GM11168 (cell line): Measurements from ENCODE around the gene SULT1B1.

Experiments
- in situ Hi-C: fragments of 300-500 bp; cut with MboI; formaldehyde crosslinking; loops from one replicate; pipeline ENCODE4 v1.12.0; 2022; ENCODE audit warnings: low sequenced_read_pairs; ENCODE audit not compliant: unreplicated experiment

The SULT1B1 gene

DNA sequence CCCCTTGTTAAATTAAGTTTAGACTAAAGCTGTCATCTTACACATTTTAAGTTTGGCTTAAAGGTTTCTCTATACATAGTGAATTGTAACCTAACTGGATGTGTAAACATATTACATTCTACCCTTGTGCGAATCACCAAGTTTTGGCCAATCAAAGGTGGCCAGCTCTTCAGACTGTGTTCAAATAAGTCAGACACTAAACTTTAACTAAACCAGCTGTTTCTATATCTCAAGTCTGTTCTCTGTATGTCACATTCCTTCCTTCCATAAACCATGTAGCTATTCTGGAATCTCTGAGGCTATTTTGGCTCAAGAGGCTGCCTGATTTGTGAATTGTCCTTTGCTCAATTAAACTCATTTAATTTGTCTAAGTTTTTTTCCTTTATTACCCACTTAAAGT, 6.7 kb downstream of the SULT1B1 start:
- in situ Hi-C loops = no loop called here

DNA sequence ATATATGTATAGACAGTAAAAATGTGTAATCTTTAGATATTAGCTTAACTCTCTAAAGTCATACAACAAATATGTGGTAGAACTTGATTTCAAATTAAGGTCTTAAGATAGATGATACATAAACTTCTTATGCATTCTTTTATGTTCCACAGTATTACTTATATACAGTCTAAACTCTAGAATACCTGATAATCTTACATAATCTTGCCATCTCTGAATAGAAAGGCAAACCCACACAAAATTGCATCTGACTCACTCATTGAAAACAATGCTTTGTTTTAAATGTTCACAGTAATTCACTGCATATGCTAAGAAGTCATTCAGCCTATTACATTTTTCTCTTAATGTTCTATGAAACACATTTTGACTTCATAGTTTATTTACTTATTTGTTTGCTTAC, 10.1 kb downstream of the SULT1B1 start:
- in situ Hi-C loops = no loop called here

DNA sequence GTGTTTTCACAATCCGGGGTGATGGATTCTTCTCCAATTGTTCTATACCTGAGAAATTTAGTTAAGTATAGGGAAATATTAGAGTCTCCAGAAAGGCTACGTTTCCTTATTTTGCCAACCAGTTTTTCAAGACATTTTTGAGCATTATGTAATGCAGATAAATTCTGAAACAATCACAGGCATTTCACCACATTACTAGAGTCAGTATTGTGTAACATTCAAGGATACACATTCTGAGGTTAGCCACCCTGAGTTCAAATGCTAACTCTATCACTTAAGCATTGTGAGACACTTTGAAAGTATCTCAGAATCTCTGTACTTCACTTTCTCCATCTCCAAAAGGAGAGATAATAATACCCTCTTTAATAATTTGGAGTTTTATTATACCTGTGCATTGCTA, 10.6 kb downstream of the SULT1B1 start:
- in situ Hi-C loops = no loop called here

DNA sequence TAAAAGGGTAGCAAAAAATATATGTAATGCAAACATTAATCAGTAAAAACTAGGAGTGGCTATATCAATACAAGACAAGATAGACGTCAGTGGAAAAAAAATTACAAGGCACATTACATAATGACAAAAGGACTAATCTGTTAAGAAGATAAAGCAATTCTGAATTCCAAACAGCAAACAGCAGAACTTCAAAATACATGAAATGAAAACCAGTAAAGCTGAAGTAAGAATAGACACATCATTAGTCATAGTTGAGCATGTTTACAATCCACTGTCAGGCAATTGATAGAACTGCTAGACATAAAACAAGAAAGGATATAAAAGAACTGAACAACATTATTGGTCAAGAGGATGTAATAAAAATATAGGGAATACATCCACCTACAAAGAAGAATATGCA, 12.2 kb downstream of the SULT1B1 start:
- in situ Hi-C loops = no loop called here

DNA sequence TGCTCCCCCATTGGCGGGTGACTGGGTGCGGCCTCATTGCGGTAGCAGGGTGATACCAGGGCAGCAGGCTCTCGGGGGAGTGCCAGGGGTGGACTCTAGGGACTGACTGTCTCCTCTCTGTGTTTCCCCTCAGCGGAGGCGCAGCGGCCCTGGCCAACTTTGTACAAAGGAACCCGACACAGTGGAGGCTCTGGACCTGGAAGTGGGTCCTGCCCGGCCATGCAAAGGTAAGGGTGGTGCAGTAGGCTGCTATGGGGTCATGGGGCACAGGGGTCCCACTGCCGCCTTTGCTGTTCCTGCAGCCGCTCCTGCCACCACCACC, 16.3 kb downstream of the SULT1B1 start:
- in situ Hi-C loops = no loop called here

DNA sequence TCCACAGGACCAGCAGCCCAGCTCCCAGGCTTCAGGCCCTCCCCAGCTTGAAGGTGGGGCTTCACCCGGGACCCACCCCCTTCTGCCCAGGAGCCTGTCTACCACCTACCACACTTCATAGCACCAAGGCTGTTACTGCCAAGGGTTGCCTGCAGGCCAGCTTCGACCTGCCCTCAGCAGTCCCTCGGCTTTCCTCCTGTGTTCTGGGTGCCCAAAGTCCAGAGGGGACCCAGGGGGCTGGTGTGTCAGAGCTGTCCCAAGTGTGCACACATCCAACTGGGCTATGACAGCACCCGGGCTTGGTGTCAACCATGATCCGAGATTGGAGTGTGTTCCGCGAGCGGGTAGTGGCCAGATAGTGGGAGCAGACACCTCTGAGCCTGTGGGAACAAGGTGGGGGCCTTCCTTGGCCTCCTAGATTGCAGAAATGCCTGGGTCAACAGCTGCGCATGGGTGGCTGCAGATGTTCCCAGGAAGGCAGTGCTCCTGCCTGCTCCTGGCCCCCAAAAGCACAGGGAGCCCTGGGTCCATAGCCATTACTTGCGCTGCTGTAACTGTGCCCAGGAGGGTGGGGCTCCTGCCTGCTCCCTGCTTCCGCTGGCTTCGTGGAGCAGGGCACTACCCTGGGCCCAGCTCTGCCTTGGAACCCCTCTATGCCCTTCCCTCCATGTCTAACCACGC, 16.8 kb downstream of the SULT1B1 start:
- in situ Hi-C loops = no loop called here

DNA sequence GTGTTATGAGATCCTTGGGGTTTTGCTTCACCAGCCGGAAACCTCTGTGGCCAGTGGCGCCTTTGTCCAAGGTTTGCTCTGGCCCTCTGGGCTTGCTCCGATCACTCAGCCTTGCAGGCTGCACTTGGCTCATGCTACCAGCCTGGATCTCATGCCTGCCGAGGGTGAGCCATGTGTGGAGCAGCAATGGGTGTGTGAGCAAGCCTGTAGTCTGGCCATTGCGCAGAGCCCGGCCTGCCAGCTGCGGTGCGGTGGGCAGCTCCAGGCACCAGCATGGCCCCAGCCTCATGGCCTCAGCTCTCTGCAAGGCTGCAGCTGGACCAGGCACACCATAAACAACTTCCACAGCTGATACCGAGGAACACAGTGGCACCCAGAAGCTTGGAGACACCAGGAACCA, 17.8 kb downstream of the SULT1B1 start:
- in situ Hi-C loops = no loop called here

DNA sequence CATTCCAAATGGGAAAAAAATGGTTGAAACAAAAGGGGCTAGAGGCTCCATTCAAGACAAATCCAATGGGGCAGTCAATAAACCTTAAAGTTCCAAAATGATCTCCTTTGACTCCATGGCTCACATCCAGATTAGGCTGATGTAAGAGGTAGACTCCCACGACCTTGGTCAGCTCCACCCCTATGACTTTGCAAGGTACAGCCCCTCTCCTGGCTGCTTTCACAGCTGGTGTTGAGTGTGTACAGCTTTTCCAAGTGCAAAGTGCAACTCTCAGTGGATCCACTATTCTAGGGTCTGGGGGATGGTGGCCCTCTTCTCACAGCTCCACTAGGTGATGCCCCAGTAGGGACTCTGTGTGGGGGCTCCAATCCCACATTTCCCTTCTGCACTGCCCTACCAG, 21.5 kb downstream of the SULT1B1 start:
- in situ Hi-C loops = no loop called here

DNA sequence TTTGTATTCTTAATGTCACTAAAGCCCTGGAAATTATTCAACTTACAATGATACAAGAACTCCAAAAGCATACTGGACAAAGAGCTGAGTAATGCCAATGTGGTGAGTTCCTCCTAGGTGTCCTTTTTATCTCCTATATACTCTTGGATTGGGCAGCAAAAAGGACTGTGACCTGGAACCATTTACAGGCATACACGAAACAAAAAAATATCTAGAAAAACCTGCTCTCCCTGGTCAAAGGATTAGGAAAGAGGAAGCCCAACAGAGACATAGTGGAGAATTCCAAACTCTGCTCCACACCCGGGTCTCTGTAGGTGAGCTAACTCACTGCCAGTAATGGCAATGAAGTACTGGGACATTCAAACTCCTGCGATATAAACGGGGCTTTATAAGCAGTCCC, 25.3 kb downstream of the SULT1B1 start:
- in situ Hi-C loops = no loop called here

DNA sequence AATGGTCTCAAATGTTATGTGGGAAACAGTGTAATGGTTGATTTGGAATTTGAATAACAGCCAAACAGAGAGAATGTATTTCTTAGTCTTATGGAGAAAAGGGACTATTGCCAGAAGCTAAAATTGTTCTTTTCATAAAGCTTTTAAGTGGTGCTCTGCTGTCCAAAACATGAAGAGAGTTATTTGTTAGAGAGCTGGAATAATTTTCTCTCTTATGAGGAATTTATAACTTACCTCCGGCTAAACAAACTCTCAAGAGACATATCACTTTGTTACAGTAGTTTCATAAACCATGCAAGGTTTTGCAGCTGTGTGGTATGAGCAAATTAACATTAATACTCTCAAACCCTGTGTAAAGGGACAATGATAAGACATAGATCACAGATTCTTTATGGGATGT, 28.6 kb downstream of the SULT1B1 start:
- in situ Hi-C loops = no loop called here

DNA sequence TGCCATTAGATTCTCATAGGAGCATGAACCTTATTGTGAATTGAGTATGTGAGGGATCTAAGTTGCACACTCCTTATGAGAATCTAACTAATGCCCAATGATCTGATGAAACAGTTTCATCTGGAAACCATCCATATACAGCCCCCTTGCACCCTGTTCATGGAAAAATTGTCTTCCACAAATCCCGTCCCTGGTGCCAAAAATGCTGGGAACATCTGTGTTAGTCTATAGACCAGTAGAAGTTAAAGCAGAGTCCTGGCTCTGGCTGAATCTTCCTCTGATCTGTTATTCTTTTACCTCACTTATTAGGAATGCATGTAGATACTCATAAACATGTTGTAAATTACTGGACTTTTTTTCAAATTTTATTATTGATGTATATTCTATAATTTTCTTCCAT, 29.2 kb downstream of the SULT1B1 start:
- in situ Hi-C loops = no loop called here

DNA sequence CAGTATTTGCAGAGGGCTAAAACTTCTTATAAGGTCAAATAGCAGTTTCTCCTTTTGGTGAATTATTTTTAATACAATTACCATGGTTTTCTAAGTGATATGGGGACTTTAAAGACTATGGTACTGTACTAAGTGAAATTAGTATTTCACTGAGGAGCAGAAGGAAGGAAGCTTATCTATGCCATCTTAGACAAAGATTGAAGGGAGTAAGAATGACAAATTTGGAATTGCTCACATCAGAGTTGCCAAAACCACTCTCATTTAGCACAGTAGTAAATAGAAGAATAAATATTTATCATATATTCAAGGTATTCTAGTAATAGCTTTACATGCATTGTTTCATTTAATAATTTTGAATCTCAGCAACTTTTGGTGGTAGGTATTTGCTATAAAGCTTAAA, 30.4 kb downstream of the SULT1B1 start:
- in situ Hi-C loops = no loop called here

DNA sequence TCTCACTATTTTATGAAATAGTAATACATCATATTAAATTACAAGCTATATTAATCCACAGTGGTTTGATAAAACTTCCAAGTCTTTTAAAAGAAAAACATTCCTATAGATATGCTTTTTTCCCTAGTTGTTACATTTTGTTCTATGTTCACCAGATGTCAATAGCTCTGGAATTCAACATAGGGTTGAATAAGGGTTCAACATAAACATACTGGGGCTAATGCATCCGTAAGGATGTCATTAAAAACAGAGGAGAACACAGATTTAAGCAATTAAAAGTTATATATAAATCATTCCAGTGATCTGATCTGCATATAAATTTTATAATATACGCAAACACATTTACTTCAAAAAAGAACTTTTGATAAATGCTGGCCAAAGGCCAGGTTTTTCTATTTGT, 32.5 kb downstream of the SULT1B1 start:
- in situ Hi-C loops = no loop called here

DNA sequence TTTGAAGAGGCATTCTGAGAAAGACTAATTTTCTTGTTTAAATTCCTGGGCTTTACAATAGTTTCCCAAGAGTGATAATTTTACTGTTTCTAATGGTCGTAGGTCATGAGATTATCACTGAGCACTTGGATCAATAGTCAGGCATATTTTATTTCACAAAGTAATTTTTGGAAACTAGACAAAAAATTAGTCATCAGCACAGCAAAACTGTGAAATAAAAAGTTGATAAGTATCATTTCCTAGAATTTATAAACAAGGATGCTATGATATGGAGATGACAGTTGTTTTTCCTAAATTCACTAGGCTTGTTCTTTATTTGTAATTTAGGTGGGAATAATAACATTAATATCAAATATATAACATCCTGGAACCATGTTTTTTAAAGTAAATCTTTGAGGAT, 33.0 kb downstream of the SULT1B1 start:
- in situ Hi-C loops = no loop called here

DNA sequence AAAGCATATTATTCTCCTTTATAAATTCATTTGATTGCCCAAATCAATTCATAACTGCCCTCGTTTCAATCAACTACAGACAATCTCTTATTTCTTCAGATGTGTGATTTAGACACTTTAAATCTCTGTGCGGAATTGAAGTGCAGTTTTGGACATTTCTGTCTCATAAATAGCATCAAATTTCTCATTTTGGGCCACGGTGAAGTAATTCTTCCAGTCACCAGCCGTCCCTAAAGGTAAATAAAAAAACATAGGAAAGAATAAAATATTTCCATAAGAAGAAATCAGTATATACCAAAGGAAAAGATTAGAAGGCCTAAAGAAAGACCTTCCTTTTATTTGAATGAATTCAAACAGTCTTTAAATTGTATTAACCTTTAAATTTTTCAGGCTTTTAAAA, 33.4 kb downstream of the SULT1B1 start:
- in situ Hi-C loops = no loop called here

DNA sequence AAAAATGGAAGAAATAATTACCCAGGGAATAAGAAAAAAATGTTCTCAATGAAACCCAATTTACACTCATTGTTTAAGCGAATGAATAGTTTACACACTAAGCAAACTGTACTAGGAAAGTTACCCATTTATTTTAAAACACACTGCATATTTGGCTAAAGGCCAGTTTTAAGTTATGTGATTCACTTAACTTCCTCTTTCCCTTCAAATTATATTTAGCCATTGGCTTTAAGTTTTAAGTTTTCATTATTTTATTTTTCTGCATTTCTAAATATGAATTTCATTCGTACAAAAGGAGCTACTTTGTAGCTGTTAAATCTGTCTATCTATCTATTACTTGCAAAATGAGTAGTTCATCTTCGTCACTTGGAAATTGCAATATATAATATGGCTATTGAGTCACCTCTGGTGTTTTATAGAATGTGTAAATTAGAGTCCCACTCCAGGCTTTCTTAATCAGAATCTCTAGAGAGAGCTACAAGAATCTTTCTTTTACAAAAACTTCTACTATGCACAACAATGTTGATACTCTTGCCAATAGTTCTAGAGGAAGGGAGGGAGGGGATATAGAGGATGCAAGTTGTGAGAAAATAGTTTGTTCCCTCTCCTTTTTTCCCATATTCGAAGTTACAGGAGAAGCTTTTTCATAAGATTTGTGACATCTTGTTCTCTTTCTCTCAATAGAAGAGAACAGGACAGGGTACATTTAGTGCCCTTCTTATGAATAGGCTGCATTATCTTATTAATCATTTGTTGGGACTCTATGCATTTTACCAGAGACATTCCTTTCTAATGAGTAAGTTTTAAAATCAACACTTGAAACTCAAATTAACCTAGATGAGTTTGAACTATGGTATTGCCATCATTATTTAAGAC, 41.8 kb downstream of the SULT1B1 start:
- in situ Hi-C loops = no loop called here

DNA sequence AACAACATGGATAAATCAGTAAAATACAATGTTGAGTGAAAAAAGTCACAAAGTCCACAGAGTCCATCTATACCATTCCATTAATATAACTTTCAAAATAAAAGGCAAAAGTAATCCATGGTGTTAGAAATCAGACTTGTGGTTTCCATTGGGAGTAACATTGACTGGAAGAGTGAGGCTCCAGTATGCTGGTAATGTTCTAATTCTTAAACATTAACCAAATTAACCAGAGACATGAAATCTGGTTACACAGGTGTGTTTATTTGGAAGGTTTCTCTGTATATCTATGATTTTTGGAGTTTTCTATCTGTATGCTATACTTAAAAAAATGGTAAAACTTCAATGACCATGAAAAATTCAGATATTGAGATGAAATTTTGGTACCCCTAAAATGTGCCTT, 42.6 kb downstream of the SULT1B1 start:
- in situ Hi-C loops = no loop called here

DNA sequence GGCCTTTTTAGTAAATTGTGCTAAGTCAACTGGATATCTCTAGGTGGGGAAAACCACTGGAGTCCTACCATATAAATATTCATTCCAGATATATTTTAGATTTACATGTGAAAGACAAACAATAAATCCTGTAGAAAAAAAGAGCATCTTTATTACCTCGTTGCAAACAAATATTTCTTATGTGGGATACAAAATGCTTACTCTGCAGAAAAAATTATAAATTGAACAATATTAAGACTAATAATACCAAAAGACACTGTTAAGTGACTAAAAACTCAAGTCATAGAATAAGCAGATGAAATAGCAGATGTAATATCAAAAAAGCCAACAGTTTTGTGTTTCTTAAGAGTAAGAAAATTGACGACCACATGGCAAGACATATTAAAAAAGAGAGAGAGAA, 43.8 kb downstream of the SULT1B1 start:
- in situ Hi-C loops = no loop called here

DNA sequence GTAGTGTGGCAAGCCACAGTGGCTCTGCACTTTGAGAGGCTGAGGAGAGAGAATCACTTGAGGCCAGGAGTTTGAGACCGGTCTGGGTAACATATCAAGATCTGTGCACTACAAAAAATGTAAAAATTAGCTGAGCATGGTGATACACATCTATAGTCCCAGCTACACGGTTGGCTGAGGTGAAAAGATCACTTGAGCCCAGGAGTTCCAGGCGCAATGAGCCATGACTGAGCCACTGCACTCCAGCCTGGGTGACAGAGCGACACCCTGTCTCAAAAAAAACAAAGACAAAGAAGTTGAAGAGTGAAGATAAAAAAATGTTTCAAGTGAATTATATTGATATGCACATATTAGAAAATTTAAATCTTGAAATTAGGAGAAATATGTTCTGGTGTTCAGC, 46.3 kb downstream of the SULT1B1 start:
- in situ Hi-C loops = no loop called here

DNA sequence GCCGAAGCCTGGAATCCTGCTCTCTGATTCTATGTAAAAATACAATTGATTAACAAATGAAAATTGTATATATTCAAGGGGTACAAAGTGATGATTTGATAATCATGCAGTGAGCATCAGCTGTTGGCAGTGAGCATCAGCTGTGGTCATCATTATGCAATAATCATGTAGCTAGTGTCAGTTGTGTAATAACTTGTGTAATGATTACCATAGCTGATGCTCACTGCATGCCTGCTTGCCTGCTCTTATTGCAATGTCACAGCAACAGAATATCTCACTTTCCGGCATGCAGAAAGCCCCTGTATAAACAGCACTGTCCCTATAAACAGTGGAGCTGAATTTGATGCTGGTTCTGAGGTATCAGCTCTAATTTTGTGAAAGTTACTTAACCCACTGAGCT, 46.8 kb downstream of the SULT1B1 start:
- in situ Hi-C loops = no loop called here

DNA sequence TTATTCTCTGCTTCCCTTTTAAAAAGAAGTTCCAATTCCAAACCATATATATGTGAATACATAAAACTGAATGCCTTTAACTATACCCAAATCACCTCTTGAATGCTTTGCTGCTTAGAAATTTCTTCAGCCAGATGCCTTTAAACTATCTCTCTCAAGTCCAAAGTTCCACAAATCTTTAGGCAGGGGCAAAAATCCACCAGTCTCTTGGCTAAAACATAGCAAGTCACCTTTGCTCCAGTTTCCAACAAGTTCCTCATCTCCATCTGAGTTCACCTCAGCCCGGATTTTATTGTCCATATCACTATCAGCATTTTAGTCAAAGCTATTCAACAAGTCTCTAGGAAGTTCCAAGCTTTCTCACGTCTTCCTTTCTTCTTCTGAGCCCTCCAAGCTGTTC, 49.8 kb downstream of the SULT1B1 start:
- in situ Hi-C loops = no loop called here

DNA sequence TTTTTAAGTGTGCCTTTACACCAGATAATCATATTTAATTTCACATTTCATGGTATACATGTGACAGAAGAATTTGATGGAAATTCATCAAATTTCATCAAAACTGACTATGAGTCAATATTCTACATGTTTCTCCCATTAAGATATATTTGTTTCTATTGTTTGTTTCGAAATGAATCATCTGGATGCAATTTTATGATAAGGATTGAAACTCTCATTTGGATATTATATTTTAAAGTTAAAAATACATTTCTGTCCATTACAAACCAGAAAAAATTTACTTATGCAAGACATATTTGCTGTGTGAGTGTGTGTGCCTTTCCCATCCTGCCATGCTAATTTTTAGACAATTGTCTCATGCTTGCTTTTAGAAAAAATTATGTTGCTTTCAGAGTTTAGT, 52.2 kb downstream of the SULT1B1 start:
- in situ Hi-C loops = no loop called here
